ENCODE measurements around the gene GEMIN8. TPM values are rescaled to one million over a fixed set of nuclear protein-coding genes. Genes with fewer than 3 reads are reported as not detected.

Gene GEMIN8
- total RNA-seq, 1 experiment from 2014 or later: 11.2 TPM

GRCh38 chrX:13985697-13986435, 43.8 kb downstream of the GEMIN8 start:
- H3K9me3 ChIP-seq (ENCODE audit: control insufficient read depth, insufficient read depth, low read depth, low read length): no peaks in the 10 kb centered on the region
- ATAC-seq: no peak
- no peaks in the 10 kb centered on the region for H3K27me3 ChIP-seq (ENCODE audit: control insufficient read depth, insufficient read depth, low read length)
- no peak for DNase-seq (ENCODE audit: low read depth, low spot score)
- CTCF ChIA-PET: no interaction called here
- POLR2A ChIA-PET: no interaction called here
- intact Hi-C loops (cut with micrococcal nuclease; ENCODE audit: unreplicated experiment) (no loop called here), in situ Hi-C loops (cut with HindIII; ENCODE audit: low pct_unique_long_range_greater_than_20kb, low sequenced_read_pairs) (no loop called here)
- no peaks in the 10 kb centered on the region for H3K4me1 ChIP-seq (ENCODE audit: control insufficient read depth, insufficient read depth, low read length)
- no peak overlapping the region for H3K4me3 ChIP-seq (ENCODE audit: low read depth in 2 of 2, low read length in 2 of 2)
- no peaks in the 10 kb centered on the region for H3K36me3 ChIP-seq (ENCODE audit: control insufficient read depth, insufficient read depth, low read length)
- TF ChIP-seq CTCF (IDR thresholded peaks at IDR 0.05) (no peak), REST (IDR thresholded peaks at IDR 0.05; ENCODE audit: insufficient read depth in 1 of 2, low read depth in 2 of 2, low read length in 1 of 2) (no peak), SIN3A (IDR thresholded peaks at IDR 0.05; ENCODE audit: borderline replicate concordance, insufficient read depth, low read depth, low read length) (no peak), POLR2AphosphoS5 (IDR thresholded peaks at IDR 0.05; ENCODE audit: low read depth, low read length) (no peak), TCF7L2 (IDR thresholded peaks at IDR 0.05; ENCODE audit: low read depth, low read length) (no peak)
- no peak overlapping the region for H3K27ac ChIP-seq (ENCODE audit: low read length)
- BruUV-seq (replicated peaks): no TSS peak

GRCh38 chrX:13983734-13984133, 46.0 kb downstream of the GEMIN8 start:
- ATAC-seq (no peak), DNase-seq (ENCODE audit: low read depth, low spot score) (no peak)
- in situ Hi-C loops (cut with HindIII; ENCODE audit: low pct_unique_long_range_greater_than_20kb, low sequenced_read_pairs): no loop called here
- intact Hi-C loops (cut with micrococcal nuclease; ENCODE audit: unreplicated experiment): no loop called here
- no TSS peak for BruUV-seq (replicated peaks)
- POLR2A ChIA-PET: no interaction called here
- Histone ChIP-seq H3K36me3 (ENCODE audit: control insufficient read depth, insufficient read depth, low read length) (no peaks in the 10 kb centered on the region), H3K9me3 (ENCODE audit: control insufficient read depth, insufficient read depth, low read depth, low read length) (no peaks in the 10 kb centered on the region), H3K27ac (ENCODE audit: low read length) (no peak overlapping the region), H3K4me3 (ENCODE audit: low read depth in 2 of 2, low read length in 2 of 2) (no peak overlapping the region), H3K4me1 (ENCODE audit: control insufficient read depth, insufficient read depth, low read length) (no peaks in the 10 kb centered on the region), H3K27me3 (ENCODE audit: control insufficient read depth, insufficient read depth, low read length) (no peaks in the 10 kb centered on the region)
- CTCF ChIA-PET: no interaction called here
- TF ChIP-seq SIN3A (IDR thresholded peaks at IDR 0.05; ENCODE audit: borderline replicate concordance, insufficient read depth, low read depth, low read length) (no peak), REST (IDR thresholded peaks at IDR 0.05; ENCODE audit: insufficient read depth in 1 of 2, low read depth in 2 of 2, low read length in 1 of 2) (no peak), POLR2AphosphoS5 (IDR thresholded peaks at IDR 0.05; ENCODE audit: low read depth, low read length) (no peak), CTCF (IDR thresholded peaks at IDR 0.05) (no peak), TCF7L2 (IDR thresholded peaks at IDR 0.05; ENCODE audit: low read depth, low read length) (no peak)

Measured in Panc1 (cell line).